ENCODE results near the gene NUTM2F. TPM values are rescaled to one million over a fixed set of nuclear protein-coding genes. Genes with fewer than 3 reads are reported as not detected.
A peak's percentile ranks its signal among the peaks of the same experiment; 100 is the strongest.
"Not testable (repeated sequence)": the region's sequence is repeated elsewhere in the genome, so short reads cannot be mapped to it uniquely, and the experiment has no call there.

NUTM2F gene
- total and polyA plus RNA-seq, 2 donors (not counting 3 experiments of a cell fraction or from before 2014, with no cell fraction given) = not detected

DNA sequence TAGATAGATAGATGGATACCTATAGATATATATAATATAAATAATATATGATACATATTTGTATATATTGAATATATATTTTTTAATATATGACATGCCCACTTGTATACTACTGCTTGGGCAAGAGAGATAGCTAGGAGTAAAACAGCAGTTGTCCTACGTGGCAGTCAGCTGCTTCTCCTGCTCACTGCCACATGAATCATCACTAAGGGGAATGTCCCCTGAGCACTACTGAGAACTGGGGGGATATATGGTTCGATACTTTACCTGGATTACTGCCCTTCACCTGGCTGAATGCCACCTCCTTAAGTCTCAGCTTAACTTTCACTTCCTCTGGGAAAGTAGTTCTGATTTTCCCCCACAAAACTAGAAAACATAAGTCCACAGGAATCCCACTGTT, 13.3 kb upstream of the NUTM2F start:
- BruUV-seq (replicated peaks); DNase-seq (ENCODE audit: low read depth, low spot score); FAIRE-seq; H3K4me2 ChIP-seq (ENCODE audit: insufficient read depth, low read length); dilution Hi-C loops (cut with MboI; ENCODE audit: extremely low pct_ligation_motif_present, low sequenced_read_pairs); H3K9ac ChIP-seq (replicated peaks; ENCODE audit: extremely low read depth, insufficient read depth, low read length); H3K9me3 ChIP-seq (replicated peaks; ENCODE audit: control insufficient read depth, insufficient read depth, low read length); H4K20me1 ChIP-seq (replicated peaks; ENCODE audit: control insufficient read depth, extremely low read depth, insufficient read depth, low read length); H3K4me3 ChIP-seq (replicated peaks in 1 of 3; ENCODE audit: insufficient read depth in 1 of 3, low read depth in 1 of 3, low read length in 3 of 3); H3K27me3 ChIP-seq (ENCODE audit: control insufficient read depth in 2 of 2, insufficient read depth in 2 of 2, low read length in 2 of 2); H3K27ac ChIP-seq (ENCODE audit: insufficient read depth, low read depth, low read length); POLR2A ChIA-PET; H3K9me1 ChIP-seq (replicated peaks; ENCODE audit: control insufficient read depth, extremely low read depth, insufficient read depth, low read length); intact Hi-C loops (cut with micrococcal nuclease); H3K4me1 ChIP-seq (ENCODE audit: control insufficient read depth, extremely low read depth, insufficient read depth, low read length); H3K36me3 ChIP-seq (ENCODE audit: control insufficient read depth in 2 of 2, extremely low read depth in 1 of 2, insufficient read depth in 2 of 2, low read length in 2 of 2); H2AFZ ChIP-seq (ENCODE audit: low read depth, low read length); H3K79me2 ChIP-seq (ENCODE audit: control insufficient read depth, insufficient read depth, low read length); CTCF ChIA-PET: not testable (repeated sequence)

DNA sequence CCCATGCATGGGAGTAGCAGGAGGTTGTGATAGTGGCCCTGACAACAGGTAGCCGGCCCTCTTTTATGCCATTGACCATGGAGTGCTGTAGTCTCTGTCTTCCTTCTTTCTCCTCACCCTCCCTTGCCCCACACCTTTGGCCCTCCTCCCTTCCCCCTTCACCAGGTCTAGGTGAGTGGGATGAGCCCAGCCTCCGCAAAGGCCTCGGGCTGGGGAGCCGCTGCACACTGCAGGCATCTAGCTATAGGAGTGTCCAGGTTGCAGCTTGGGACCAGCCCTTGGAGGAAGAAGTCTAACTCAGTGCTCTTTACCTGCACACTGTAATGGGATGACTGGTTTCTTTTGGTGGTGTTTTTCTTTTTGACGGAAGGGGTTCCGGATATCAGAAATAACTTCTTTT, 12.3 kb upstream of the NUTM2F start:
- H3K4me2 ChIP-seq (ENCODE audit: insufficient read depth, low read length); H3K4me1 ChIP-seq (ENCODE audit: control insufficient read depth, extremely low read depth, insufficient read depth, low read length); H3K79me2 ChIP-seq (ENCODE audit: control insufficient read depth, insufficient read depth, low read length); H3K27me3 ChIP-seq (ENCODE audit: control insufficient read depth in 2 of 2, insufficient read depth in 2 of 2, low read length in 2 of 2); DNase-seq (ENCODE audit: low read depth, low spot score); intact Hi-C loops (cut with micrococcal nuclease); CTCF ChIA-PET; H3K9me1 ChIP-seq (replicated peaks; ENCODE audit: control insufficient read depth, extremely low read depth, insufficient read depth, low read length); H3K27ac ChIP-seq (ENCODE audit: insufficient read depth, low read depth, low read length); POLR2A ChIA-PET; BruUV-seq (replicated peaks); H4K20me1 ChIP-seq (replicated peaks; ENCODE audit: control insufficient read depth, extremely low read depth, insufficient read depth, low read length); H2AFZ ChIP-seq (ENCODE audit: low read depth, low read length); dilution Hi-C loops (cut with MboI; ENCODE audit: extremely low pct_ligation_motif_present, low sequenced_read_pairs); H3K36me3 ChIP-seq (ENCODE audit: control insufficient read depth in 2 of 2, extremely low read depth in 1 of 2, insufficient read depth in 2 of 2, low read length in 2 of 2); H3K9ac ChIP-seq (replicated peaks; ENCODE audit: extremely low read depth, insufficient read depth, low read length); H3K4me3 ChIP-seq (replicated peaks in 1 of 3; ENCODE audit: insufficient read depth in 1 of 3, low read depth in 1 of 3, low read length in 3 of 3); FAIRE-seq; H3K9me3 ChIP-seq (replicated peaks; ENCODE audit: control insufficient read depth, insufficient read depth, low read length): not testable (repeated sequence)

DNA sequence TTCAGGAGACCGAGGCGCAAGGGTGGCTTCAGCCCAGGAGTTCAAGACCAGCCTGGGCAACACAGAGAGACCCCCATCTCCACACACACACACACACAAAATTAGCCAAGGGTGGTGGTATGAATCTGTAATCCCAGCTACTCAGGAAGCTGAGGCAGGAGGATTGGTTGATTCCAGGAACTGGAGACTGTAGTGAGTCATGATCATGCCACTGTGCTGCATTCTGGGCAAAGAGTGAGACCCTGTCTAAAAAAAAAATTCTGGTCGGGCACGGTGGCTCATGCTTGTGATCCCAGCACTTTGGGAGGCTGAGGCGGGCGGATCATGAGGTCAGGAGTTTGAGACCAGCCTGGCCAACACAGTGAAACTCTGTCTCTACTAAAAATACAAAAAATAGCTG, 11.2 kb upstream of the NUTM2F start:
- H4K20me1 ChIP-seq (replicated peaks; ENCODE audit: control insufficient read depth, extremely low read depth, insufficient read depth, low read length); CTCF ChIA-PET; H3K4me3 ChIP-seq (replicated peaks in 1 of 3; ENCODE audit: insufficient read depth in 1 of 3, low read depth in 1 of 3, low read length in 3 of 3); BruUV-seq (replicated peaks); H3K79me2 ChIP-seq (ENCODE audit: control insufficient read depth, insufficient read depth, low read length); H3K9ac ChIP-seq (replicated peaks; ENCODE audit: extremely low read depth, insufficient read depth, low read length); dilution Hi-C loops (cut with MboI; ENCODE audit: extremely low pct_ligation_motif_present, low sequenced_read_pairs); H3K9me3 ChIP-seq (replicated peaks; ENCODE audit: control insufficient read depth, insufficient read depth, low read length); H3K4me2 ChIP-seq (ENCODE audit: insufficient read depth, low read length); DNase-seq (ENCODE audit: low read depth, low spot score); H3K4me1 ChIP-seq (ENCODE audit: control insufficient read depth, extremely low read depth, insufficient read depth, low read length); H2AFZ ChIP-seq (ENCODE audit: low read depth, low read length); H3K27me3 ChIP-seq (ENCODE audit: control insufficient read depth in 2 of 2, insufficient read depth in 2 of 2, low read length in 2 of 2); intact Hi-C loops (cut with micrococcal nuclease); H3K36me3 ChIP-seq (ENCODE audit: control insufficient read depth in 2 of 2, extremely low read depth in 1 of 2, insufficient read depth in 2 of 2, low read length in 2 of 2); H3K9me1 ChIP-seq (replicated peaks; ENCODE audit: control insufficient read depth, extremely low read depth, insufficient read depth, low read length); POLR2A ChIA-PET; H3K27ac ChIP-seq (ENCODE audit: insufficient read depth, low read depth, low read length): not testable (repeated sequence)
- peak; percentile 69 for FAIRE-seq

DNA sequence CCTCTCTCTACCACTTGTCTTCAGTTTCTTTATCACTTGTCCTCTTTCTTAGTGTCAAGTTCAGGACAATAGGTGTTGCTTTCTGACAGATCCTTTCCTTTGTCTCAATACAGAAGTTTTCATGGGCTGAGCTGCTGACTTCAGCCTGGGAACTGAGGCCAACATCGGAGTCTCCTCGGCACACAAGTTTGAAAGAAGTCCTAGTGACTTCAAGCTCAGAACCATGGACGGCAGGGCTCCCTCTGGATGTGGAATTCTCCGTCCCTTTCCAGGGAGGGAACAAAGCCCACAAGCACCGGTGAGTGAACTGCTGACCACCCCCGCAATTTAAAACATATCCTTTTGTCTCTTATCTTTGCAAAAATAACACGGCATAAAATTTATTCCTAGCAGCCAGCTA, 10.3 kb upstream of the NUTM2F start:
- H3K4me2 ChIP-seq (ENCODE audit: insufficient read depth, low read length); H2AFZ ChIP-seq (ENCODE audit: low read depth, low read length); CTCF ChIA-PET; H3K79me2 ChIP-seq (ENCODE audit: control insufficient read depth, insufficient read depth, low read length); intact Hi-C loops (cut with micrococcal nuclease); H4K20me1 ChIP-seq (replicated peaks; ENCODE audit: control insufficient read depth, extremely low read depth, insufficient read depth, low read length); H3K9me3 ChIP-seq (replicated peaks; ENCODE audit: control insufficient read depth, insufficient read depth, low read length); H3K27ac ChIP-seq (ENCODE audit: insufficient read depth, low read depth, low read length); BruUV-seq (replicated peaks); H3K4me3 ChIP-seq (replicated peaks in 1 of 3; ENCODE audit: insufficient read depth in 1 of 3, low read depth in 1 of 3, low read length in 3 of 3); H3K9ac ChIP-seq (replicated peaks; ENCODE audit: extremely low read depth, insufficient read depth, low read length); dilution Hi-C loops (cut with MboI; ENCODE audit: extremely low pct_ligation_motif_present, low sequenced_read_pairs); H3K36me3 ChIP-seq (ENCODE audit: control insufficient read depth in 2 of 2, extremely low read depth in 1 of 2, insufficient read depth in 2 of 2, low read length in 2 of 2); POLR2A ChIA-PET; DNase-seq (ENCODE audit: low read depth, low spot score); H3K4me1 ChIP-seq (ENCODE audit: control insufficient read depth, extremely low read depth, insufficient read depth, low read length); FAIRE-seq; H3K9me1 ChIP-seq (replicated peaks; ENCODE audit: control insufficient read depth, extremely low read depth, insufficient read depth, low read length); H3K27me3 ChIP-seq (ENCODE audit: control insufficient read depth in 2 of 2, insufficient read depth in 2 of 2, low read length in 2 of 2): not testable (repeated sequence)
